Activated CD8-positive, alpha-beta memory T cell treated with anti-CD3 and anti-CD28 coated beads, Interleukin-2, amount 50 U/mL, for 1 hour (primary cell): ENCODE measurements around the gene RNF207.

Experiments
- DNase-seq: peaks from one replicate; pipeline ENCODE4 v3.0.0-alpha.2; 2020; ENCODE audit errors: extremely low read depth

RNF207 gene

DNA sequence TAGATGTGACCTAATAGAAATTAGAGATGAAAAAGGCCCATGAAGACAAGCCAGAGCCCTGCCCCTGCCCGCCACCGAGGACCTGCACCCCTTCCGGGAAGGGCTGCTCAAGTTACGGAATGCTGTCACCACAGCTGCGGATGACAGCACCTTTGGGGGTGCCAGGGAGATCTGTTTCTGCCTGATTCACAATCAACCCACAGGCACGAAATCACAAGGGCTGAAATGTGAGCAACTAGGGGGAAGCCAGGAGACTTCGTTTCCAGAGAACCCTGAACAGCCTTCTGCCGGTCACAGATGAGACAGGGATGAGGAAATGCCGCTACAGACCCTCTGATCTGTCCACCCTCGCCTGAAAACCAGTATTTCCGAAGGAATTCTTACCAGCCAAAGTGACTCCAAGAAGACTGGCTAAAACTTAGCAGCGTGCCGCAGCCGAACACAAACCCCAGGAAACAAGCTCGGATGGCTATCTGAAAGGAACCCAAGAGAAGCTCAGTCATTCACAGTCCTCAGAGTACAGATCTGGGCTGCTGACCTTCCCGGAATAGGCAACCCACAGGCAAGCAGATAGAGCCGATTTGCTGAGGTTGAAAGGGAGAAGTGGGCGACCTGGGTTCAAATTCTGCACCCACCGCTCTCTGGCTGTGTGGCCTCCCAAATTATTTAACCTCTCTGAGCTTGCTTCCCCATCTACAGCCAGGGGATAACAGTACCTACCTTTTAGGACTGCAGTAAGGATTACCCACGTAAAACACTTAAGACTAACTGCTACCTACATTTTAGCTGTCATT lies 28.8 kb downstream of the RNF207 start:
- DNase-seq, result no peak

DNA sequence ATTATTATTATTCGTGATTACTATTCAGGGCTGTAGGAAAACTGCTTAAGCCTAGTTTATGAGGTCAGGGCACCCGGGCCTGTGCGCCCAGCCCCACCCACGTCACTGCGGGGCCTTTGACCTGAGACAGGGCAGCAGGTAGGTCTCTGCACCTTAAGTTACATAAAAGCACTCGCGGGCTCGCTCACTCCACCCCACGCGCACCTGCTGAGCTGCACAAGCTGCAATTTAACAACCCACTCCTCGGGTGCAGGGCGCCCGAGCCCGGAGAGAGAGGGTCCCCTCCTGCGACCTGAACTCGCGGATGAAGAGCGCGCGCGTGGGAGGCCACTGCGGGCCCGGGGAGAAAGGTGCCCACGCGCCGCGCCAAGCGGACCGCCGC lies 29.4 kb downstream of the RNF207 start:
- no peak for DNase-seq

DNA sequence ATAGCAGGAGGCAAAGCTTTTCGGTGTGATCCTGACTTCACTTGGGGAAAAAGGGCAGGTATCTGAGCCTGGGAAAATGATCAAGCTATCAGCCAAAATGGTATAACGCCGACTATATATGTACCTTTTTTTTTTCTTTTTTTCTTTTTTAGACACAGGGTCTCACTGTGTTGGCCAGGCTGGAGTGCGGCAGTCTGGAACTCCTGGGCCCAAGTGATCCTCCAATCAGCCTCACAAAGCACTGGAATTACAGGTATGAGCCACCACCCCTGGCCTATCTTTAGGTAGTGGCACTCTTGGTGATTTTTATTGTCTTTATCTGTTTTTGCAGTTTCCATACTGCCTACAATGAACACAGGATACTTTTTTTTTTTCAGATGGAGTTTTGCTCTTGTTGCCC lies 31.2 kb downstream of the RNF207 start:
- DNase-seq, result no peak

DNA sequence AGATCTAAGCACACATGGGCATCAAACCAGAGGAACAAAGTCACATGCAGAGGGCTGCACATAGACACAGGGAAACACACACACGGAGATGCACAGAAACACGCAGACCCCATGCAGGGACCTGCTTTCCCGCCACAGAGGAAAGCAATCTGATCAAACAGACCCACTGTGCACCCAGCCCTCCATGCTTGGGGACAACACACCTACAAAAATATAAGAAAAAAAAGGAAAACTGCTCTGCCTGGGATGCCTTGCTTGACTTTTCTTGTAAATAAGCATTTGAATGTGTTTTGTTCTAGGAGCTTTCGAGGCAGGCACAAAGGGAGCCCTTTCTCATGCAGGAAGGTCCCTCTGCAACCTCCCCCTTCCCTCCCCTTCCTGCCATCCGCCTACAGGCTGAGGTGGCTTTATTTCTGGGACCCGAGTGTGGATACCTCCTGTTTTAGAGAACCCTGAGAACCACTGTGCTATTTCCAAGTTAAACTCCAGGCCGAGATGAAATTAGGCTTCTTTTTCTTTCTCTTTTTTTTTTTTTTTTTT lies 33.4 kb downstream of the RNF207 start:
- no peak for DNase-seq

DNA sequence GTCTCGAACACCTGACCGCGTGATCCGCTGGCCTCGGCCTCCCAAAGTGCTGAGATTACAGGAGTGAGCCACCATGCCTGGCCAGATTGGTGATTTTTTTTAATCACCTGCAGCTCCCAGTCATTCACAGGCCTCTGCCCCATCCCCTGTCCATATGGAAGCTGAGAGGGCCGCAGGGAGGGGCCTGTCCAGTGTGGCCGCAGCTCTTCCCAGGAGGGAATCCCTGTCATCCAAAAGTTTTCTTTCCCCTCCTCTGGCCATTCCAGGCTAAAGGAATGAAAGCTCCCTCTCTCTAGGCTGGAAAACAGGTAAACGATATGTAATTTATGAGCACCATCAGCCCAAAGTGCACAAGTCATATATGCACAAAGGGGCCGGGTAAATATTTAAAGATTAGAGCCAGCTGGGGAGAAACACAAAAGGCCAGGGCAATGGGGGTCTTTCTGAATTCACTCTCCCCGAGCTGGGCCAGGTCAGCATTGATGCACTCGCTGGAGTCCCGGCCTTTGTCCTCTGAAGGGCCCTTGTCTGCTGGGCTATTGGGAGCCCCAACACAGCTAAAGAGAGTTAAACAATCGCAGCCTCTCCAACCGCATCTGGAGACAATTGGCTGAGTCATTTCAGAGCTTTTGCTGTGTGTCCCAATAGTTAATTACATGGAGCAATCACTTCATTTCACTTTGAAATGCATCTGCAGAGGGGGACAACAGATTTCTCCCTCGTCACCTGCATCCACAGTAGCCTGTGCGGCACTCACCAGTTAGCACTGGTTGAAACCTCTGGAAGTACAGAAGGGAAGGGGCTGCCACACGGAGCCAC lies 34.2 kb downstream of the RNF207 start:
- DNase-seq, result no peak

DNA sequence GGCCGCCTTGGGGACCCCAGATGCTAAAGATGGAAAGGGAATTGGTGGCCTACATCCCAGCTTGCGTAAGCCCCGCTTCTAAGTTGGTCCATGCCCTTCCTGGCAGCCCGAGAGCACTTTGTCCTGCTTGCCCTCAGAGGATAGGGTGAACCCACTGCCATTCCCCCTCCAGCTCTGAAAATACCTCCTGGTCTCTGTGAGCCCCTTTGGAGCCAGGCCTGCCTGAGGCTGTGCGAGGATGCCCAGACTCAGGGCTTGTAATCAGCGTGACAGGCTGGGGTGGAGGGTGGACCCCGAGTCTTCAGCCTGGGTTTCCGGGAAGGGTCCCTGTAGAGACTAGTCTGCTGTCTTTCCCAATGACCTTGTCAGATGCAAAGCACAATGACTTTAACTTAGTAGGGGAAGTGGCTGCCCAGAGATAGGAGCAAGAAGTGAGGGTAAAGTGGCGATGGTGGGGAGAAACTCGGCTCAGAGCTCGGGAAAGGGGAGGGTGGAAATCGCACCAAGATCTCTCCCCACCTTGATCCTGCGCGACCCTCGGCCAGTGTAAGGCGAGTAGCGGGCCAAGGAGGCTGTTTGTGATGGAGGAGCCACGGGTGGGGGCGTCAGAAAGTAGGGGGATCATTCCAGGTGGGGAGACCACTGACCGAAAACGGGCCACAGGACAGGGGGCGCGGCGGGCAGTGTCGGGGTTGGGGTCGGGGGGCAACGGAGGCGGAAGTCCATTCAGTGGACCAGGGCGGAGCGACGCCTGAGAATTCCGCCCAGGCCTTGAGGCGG lies 35.4 kb downstream of the RNF207 start:
- no peak for DNase-seq

DNA sequence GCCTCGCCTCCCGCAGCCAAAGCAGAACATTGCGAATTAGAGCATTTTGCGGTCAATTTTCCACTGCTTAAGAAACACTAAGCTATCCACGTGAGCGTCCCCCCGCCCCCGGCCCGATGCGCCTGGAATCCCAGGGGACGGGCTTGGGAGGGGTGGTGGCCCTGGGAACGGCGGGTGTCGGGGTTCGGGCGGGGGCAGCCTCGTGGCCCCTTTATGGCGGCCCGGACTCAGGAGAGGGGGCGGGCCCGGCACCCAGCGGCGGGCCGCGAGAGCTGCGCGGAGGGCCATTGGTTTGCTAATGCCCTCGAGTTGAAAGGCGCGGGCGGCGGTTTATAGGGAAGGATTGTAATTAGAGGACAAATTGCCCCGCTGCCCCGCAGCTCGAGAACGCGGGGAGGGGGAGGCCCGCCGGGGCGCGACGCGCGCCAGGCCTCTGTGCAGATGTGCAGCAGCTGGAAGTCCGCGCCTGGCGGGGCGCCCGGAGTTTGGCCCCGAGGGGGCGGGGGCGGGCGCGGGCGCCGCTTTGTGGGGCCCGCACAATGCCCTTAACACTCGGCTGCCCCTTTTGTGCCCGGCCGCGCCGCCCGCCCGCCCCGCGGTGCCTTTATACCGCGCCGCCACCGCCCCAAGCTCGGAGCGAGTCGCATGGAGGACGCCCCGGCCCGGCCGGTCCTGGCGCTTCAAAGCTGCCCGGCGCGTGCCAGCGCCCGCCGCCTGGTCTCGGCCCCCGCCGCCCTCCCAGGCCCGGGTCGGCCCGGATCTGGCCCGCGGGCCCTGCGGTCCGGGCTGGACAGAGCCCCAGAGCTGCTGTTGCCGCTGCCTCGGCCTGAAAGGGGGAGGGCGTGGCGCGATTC lies 36.2 kb downstream of the RNF207 start:
- no peak for DNase-seq

DNA sequence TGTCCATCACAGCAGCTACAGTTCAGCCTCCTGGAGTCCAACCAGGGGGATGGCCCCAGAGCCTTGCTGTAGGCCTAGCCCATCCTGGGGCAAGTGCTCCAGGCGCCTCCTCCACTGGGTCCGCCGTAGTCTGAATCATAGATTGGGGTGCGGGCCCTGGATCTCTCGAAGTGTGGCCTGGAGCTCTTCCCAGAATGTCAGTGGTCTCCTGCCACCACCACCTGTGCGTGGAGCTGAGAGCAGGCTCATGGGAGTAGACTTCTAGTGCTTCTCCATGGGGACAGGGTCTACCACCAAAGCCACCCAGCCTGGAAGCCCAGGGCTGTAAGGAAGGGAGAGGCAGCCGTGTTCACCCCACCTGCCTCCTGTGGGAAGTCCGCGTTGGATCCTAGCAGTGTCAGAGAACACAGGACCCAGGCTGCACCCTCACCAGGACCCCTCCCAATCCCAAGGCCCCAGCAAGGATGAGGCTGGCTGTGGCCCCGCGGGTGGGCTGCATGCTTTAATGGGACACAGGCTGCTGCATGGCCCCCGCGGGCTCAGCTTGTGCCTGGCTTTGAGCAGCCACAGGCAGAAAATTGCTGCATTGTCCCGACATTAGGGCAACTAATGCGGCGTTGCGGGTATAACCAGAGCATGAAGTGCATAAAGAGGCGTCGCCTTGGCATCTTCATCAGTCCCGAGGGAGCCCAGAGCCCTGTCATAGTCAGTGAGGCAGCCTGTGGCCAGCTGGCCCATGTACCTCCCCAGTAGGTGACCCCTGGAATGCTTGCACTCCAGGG lies 37.3 kb downstream of the RNF207 start:
- DNase-seq, result no peak

DNA sequence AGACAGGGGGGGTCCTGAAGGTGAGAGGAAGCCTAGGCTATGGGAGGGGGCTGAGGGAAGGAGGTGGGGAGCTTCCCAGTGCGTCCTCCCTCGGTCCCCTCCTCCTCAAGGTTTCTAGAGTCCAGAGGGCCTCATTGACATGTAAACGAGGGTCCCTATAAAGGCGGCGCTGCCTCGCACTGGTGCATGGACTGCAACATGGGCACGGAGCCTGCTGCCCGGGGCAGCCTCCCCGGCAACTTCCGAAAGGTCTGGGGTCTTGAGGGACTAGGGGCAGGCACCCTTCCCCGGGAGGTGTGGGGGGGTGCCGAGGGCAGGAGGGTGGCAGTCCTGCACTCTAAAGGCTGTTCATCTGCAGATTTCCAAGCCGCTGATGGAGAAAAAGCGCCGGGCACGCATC lies 38.1 kb downstream of the RNF207 start, which contains the start of gene HES3:
TSS of gene HES3 (plus strand) at position 187 of the 400 bp plus-strand sequence. CDS start at position 374, 187 bp downstream.
- no peak for DNase-seq

DNA sequence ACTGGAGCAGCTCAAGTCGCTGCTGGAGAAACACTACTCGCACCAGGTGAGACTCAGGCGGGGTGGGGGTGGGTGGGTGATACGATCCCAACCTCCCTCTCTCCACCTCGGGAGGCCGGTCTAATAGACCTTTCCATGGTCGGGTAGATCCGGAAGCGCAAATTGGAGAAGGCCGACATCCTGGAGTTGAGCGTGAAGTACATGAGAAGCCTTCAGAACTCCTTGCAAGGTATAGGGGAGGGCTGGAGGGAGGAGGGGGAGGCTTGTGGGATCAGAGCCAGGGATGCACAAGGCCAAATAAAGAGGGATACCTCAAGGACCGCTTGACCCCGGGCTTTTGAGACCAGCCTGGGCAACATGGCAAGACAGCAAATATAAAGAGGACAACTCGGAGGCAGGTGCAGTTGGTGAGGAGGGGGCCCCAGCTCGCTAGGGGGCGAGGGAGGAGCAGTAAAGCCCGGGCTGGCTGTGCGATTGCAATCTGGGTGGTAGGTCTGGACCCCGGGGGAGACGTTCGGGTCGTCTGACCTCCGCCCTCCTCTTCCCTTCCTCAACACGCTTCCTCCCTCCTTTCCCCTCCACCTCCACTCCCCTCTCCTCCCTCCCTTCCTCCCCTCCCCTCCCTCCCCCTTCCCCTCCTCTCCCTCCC lies 38.6 kb downstream of the RNF207 start:
- no peak for DNase-seq

DNA sequence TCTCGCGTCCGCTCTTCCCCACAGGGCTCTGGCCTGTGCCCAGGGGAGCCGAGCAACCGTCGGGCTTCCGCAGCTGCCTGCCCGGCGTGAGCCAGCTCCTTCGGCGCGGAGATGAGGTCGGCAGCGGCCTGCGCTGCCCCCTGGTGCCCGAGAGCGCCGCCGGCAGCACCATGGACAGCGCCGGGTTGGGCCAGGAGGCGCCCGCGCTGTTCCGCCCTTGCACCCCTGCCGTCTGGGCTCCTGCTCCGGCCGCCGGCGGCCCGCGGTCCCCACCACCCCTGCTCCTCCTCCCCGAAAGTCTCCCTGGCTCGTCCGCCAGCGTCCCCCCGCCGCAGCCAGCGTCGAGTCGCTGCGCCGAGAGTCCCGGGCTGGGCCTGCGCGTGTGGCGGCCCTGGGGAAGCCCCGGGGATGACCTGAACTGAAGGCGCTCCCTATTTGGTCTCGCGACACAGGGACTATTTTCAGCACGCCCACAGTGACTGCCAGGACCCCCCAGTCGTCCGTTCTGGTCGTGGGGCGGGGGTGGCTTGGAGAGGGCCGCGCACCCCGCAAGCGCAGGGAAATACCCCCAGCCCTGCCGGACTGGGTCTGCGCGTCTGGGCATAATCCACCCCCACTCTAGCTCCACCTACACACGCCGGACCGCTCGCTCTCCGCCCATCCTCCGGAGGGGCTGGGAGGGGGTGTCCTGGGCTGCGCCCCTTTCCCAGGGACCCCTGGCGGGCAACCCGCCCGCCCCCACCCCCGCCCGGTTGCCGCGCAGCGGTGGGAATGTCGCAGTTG lies 39.4 kb downstream of the RNF207 start:
- peak; percentile 20 for DNase-seq

DNA sequence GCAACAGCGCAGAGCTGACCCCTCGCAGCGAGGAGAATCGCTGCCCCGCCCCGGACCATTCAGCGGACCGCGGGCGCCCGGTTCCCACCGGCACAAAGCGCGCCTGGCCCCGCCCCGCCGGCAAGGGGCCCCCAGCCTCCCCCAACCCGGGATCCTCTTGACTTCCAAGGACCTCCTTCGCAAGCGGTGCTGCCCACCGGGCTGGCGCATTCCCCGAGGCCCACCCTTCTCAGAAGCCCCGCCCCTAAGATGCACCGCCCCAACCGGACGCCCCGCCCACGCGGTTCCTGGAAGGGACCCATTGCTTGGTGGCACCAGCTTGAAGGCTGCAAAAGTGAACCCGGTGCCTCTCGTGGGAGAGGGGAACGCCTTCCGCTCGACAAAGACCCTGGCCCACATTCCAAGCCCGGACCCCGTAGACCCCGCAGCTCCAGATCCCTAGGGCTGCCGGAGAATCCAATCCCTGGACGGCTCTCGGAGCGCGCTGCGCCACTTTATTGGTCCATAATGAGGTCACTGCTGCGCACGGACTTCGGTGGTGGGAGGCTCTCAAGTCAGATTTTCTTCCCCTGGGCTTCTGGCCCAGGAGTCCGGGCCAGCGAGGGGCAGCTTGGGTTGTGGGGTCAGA lies 40.1 kb downstream of the RNF207 start:
- no peak for DNase-seq

DNA sequence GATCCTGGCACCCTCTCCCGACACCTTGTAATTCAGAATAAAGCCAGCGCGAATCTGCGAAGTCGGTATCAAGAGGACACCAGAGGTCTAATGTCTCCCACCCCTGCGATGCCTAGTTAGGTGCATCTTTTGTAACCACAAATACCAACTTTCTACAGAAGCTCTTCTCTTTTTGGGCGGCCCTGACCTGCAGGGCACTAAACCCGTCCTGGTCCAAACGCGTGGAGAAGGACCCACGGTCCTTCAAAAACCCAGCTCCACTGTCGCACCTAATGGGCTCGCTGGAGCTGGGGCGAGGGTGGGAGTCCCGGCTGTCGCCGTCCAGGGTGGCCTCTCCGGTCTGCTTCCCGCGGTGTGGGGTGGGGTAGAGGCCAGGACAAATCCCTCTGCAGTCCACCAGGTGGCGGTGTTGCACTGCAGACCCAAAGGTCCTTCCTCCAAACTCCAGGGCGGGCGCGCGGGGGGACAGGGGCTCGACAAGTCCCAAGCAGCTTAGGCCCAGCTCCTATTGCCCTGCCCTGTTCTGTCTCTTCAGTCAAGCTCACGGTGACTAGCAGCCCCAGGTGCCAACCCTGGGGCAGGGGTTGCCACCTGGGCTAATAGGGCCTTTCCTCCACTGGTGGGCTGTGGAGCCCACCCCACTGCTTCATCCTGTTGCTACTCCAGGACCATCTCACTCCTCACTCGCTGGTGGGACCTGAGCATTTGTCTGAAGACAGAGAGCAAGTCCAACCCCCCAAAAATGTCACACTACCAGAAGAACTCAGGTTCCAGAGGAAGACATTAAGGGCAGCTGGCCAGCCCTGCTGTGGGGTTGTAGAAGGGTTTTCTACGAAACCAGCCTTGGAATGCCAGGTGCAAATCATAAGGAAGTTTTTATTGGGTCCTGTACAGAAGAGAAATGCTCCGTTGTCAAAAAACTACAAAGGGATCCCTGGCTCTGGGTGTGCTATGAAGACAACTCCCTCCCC lies 40.9 kb downstream of the RNF207 start:
- peak; percentile 45 for DNase-seq

DNA sequence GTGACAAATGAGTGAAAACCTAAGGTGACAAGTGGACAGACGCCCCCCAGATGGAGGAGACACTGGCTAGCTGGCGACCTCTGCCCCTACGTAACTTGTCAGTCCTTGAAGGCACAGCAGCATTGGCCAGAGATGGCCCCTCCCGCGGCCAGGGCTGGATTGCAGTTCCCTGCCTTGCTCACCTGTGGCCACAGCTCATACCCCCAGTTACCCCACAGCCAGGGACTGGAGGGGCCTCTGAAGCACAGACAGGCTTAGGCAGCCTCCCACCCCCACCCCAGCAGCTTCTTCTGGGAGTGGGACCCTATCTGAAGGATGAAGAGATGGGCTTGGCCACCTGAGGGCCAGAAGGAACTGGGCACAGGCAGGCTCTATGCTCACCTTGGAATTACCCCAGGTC lies 41.7 kb downstream of the RNF207 start:
- DNase-seq, result no peak

DNA sequence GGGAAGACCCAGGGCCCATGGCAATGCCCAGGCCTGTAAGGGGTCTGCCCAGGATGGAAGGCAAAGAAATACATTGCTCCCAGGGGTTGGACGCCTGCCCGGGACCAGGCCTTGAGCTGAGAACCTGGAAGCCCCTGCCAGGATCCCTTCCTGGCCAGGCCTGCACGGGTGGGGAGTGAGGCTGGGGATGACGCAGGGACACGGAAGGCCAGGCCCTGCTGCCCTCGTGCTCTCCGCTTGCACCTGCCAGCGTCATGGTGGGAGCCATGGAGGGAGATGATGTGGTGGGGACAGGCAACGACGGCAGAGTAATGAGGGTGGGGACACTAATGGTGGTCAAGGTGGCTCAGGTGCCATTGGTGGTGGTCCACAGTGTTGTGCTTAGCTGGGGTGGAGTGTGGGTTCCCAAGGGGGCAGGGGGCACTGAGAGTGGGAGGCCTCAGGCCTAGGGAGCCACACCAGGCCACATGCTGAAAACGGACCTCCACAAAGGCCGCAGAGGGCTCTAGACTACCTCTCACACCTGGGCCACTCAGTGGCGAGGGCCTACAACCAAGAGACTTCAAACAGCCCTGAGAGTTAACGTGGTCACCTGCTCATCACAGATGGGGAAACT lies 42.4 kb downstream of the RNF207 start:
- DNase-seq, result no peak

DNA sequence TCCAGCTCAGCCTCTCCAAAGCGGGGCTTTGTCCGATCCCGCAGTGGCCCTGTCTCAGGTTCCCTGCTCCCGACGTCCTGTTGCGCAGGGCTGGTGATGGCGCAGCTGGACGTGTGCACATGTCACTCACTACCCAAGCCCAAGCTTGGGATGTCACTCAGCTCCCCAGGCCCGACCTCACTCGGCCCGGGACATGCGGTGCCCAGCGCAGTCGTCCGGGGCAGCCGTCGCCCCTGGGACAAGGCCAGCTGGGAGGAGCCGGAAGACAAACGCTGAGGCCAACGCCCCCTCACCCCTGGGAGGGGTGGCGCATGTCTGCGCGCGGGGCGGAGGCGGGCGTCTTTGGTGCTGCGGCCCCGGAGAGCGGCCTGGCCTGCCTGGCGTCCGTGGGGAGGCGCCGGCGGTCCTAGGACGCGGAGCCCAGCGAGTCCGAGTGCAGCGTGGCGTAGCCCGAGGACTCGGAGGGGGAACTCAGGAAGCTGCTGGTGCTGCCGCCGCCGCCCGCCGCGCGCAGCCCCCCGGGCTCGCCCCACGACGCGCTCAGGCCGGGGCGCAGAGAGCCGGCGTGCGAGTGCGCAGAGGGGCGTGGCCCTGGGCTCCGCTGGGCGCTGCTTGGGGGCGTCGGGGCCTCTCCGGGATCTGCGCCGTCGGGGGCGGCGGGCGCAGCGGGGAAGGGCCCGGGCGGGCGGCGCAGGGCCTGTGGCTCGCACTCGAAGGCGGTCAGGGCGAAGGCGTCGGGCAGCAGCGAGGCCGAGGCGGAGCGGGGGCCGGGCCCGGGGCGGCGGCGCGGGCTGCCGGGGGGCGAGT lies 43.2 kb downstream of the RNF207 start:
- DNase-seq, result no peak
